ENCODE measurements around the gene EYA4.

- TF ChIP-seq CTCF (IDR thresholded peaks at IDR 0.05; ENCODE audit: low read length) (no peak), EZH2phosphoT487 (IDR thresholded peaks at IDR 0.05; ENCODE audit: low read length) (no peak), EZH2 (optimal IDR thresholded peaks at IDR 0.05; ENCODE audit: low read depth, low read length) (no peak)
Observed at GRCh38 chr6:133317704-133318103, 76.5 kb downstream of the EYA4 start.

Data from MM.1S (cell line).